GM12878 (cell line): ENCODE measurements around the gene SP100. TPM values are rescaled to one million over a fixed set of nuclear protein-coding genes. Genes with fewer than 3 reads are reported as not detected.

ENCODE experiments used
- ATAC-seq: fragments of 200-7000 bp; cut with Tn5 transposase; 3 replicates; pipeline ENCODE4 v1.9.1; 2020; ENCODE audit warnings: mild to moderate bottlenecking, moderate library complexity
- BruUV-seq: library from RNA; stranded (reverse); fragments of 400-500 nt; replicated peaks from 2 replicates; lab custom pipeline; 2021; lab: Mats Ljungman, UMichigan
- CTCF ChIA-PET: fragments of 300-600 bp; sonication (Branson Sonifier 250); formaldehyde crosslinking; extraction: SDS; loops from one replicate; lab custom pipeline; 2021; ENCODE audit warnings: inconsistent platforms; lab: Yijun Ruan, JAX
- POLR2A ChIA-PET: fragments of 350-600 bp; formaldehyde crosslinking; extraction: SDS; loops from one replicate; lab custom pipeline; 2021; ENCODE audit warnings: inconsistent platforms; lab: Charles Lee
- RAD21 ChIA-PET: fragments of 300-600 bp; sonication (Branson Sonifier 250); formaldehyde crosslinking; loops from one replicate; lab custom pipeline; 2023; ENCODE audit warnings: antibody characterized with exemption; ENCODE audit not compliant: unreplicated experiment; lab: Charles Lee
- SMC1A ChIA-PET: fragments of 300-600 bp; sonication (Branson Sonifier 250); formaldehyde crosslinking; loops from one replicate; lab custom pipeline; 2023; ENCODE audit not compliant: unreplicated experiment, uncharacterized antibody; lab: Charles Lee
- DNase-seq: peaks from one replicate; pipeline ENCODE4 v3.0.0-alpha.2; 2011; ENCODE audit warnings: low read depth, low spot score
- FAIRE-seq: peaks from 3 replicates; lab custom pipeline; 2011; peaks lifted over from hg19 to GRCh38; lab: Jason Lieb, UNC
- H2AFZ ChIP-seq: 2 replicates; pipeline ENCODE4 v1.6.0; 2011; ENCODE audit warnings: low read depth, low read length, control low read depth; ENCODE audit not compliant: control insufficient read depth
- H3K27ac ChIP-seq: 2 replicates; pipeline ENCODE4 v1.5.1; 2011; ENCODE audit warnings: control low read depth; ENCODE audit not compliant: control insufficient read depth, insufficient read depth
- H3K27me3 ChIP-seq, 2 experiments: replicated peaks in 1 of 2; 2 replicates each; pipeline versions ENCODE4 v1.6.0 to v1.6.1; 2011; ENCODE audit warnings: low read length in 1 of 2; ENCODE audit not compliant: control insufficient read depth in 2 of 2, insufficient read depth in 2 of 2
- H3K36me3 ChIP-seq, 2 experiments: 2 replicates each; pipeline ENCODE4 v1.5.1; 2011; ENCODE audit warnings: low read length in 1 of 2; ENCODE audit not compliant: control insufficient read depth in 2 of 2, insufficient read depth in 2 of 2
- H3K4me1 ChIP-seq: 2 replicates; pipeline ENCODE4 v1.6.1; 2011; ENCODE audit warnings: mild to moderate bottlenecking, low read length, moderate library complexity, mixed read lengths; ENCODE audit not compliant: control insufficient read depth, insufficient read depth
- H3K4me2 ChIP-seq: 2 replicates; pipeline ENCODE4 v1.6.0; 2011; ENCODE audit warnings: control low read depth; ENCODE audit not compliant: control insufficient read depth, insufficient read depth
- H3K4me3 ChIP-seq: fragments of 200-600 bp; sonication (generic); 2 replicates; pipeline ENCODE4 v1.5.1; 2016
- H3K79me2 ChIP-seq: 2 replicates; pipeline ENCODE4 v1.6.0; 2011; ENCODE audit warnings: low read length; ENCODE audit not compliant: control insufficient read depth, insufficient read depth
- H3K9ac ChIP-seq: 2 replicates; pipeline ENCODE4 v1.8.0; 2011; ENCODE audit warnings: low read length, control low read depth, mixed read lengths; ENCODE audit not compliant: control insufficient read depth, insufficient read depth
- H3K9me3 ChIP-seq: replicated peaks from 3 replicates; pipeline ENCODE4 v1.5.1; 2011; ENCODE audit warnings: mild to moderate bottlenecking, low read length; ENCODE audit not compliant: control insufficient read depth, insufficient read depth
- H4K20me1 ChIP-seq: 2 replicates; pipeline ENCODE4 v1.6.0; 2011; ENCODE audit not compliant: control insufficient read depth, insufficient read depth
- GATAD2B ChIP-seq: fragments of 450-650 bp; conservative IDR thresholded peaks from 2 replicates; pipeline ENCODE4 v1.6.1; 2017; ENCODE audit warnings: low read depth, mild to moderate bottlenecking, moderate library complexity
- SIN3A ChIP-seq: IDR thresholded peaks from 2 replicates; pipeline ENCODE4 v1.6.1; 2012; ENCODE audit warnings: low read depth, low read length, improper control_type of control experiment
- SREBF1 ChIP-seq: IDR thresholded peaks from 2 replicates; pipeline ENCODE4 v1.6.1; 2012; ENCODE audit warnings: mild to moderate bottlenecking, low read length
- WGBS: methylation state at CpG from one replicate; pipeline ENCODE4 v1.1.6; 2016; ENCODE audit warnings: low lambda C conversion rate; ENCODE audit not compliant: insufficient replicate concordance, insufficient coverage; ENCODE audit errors: missing lambda C conversion rate; 5-methylcytosine and 5-hydroxymethylcytosine counted together
- in situ Hi-C: fragments of 300-500 bp; cut with MboI; formaldehyde crosslinking; loops from 9 replicates; pipeline ENCODE4 v1.14.3; 2018; ENCODE audit warnings: mixed read lengths
- intact Hi-C: fragments of 100-400 bp; cut with micrococcal nuclease; formaldehyde crosslinking; loops from one replicate; pipeline ENCODE4 v1.14.2; 2022; ENCODE audit not compliant: unreplicated experiment
- polyA plus RNA-seq, 11 experiments: library from polyadenylated mRNA; depleted of rRNA in 4 of 11; unstranded in 6 of 11; stranded (reverse) in 5 of 11; fragments of >200 nt; fragmentation: Nextera tagmentation in 4 of 11; fragmentation: Illumina TruSeq in 1 of 11; extraction: Ambion mirVana in 4 of 11; extraction: Trizol in 1 of 11; gene quantifications; 1 replicate in 1 of 11; 2 replicates in 10 of 11; pipeline versions ENCODE4 v1.2.1 to v1.2.3, GENCODE V29; 2011 to 2016; ENCODE audit warnings: inconsistent platforms in 2 of 11, missing spikeins in 2 of 11, low read depth in 1 of 11
- total RNA-seq, 4 experiments: library from RNA; depleted of rRNA in 3 of 4; stranded (reverse); fragments of >200 nt in 3 of 4; fragmentation: Illumina TruSeq in 1 of 4; extraction: Trizol in 1 of 4; gene quantifications; 2 replicates each; pipeline versions ENCODE4 v1.2.1 to v1.2.3, GENCODE V29; 2013 to 2021
- TF ChIP-seq, protein P1 (sequence below): fragments of 450-650 bp; IDR thresholded peaks from 2 replicates; pipeline ENCODE4 v1.6.1; 2018; ENCODE audit warnings: mild to moderate bottlenecking, low read depth, moderate library complexity; ENCODE audit not compliant: partially characterized antibody

The SP100 gene
- total and polyA plus RNA-seq, 10 of the 15 experiments (the other 5 are each of a cell fraction or from before 2014, with no cell fraction given) = 109 to 239 (median 180) TPM

GRCh38 chr2:230412371-230412711 lies 3.7 kb upstream of the SP100 start:
- RAD21 ChIA-PET = interaction anchor here (0.9 to 2.0 kb wide), 4 partner anchors 10 to 210 kb away, joined by 3 to 6 read pairs (median 3); partner anchors contain the start of gene SP140L
- Histone ChIP-seq H3K79me2 (peaks cover 26% of the 10 kb centered on the region), H3K27me3 (no peaks in the 10 kb centered on the region), H3K4me3 (peak overlapping the region; percentile 77), H3K36me3 (no peaks in the 10 kb centered on the region), H4K20me1 (no peaks in the 10 kb centered on the region), H3K9me3 (no peaks in the 10 kb centered on the region), H3K9ac (peak overlapping the region; percentile 86), H3K27ac (peak overlapping the region; percentile 79), H2AFZ (peak overlapping the region; percentile 91), H3K4me1 (peaks cover 35% of the 10 kb centered on the region), H3K4me2 (peak overlapping the region; percentile 99)
- FAIRE-seq (no peak), DNase-seq (no peak), ATAC-seq (peak; percentile 1; the same call in 2 of the 3 replicates)
- TF ChIP-seq SIN3A (no peak), GATAD2B (0 out of 2 replicates have a peak, but pooled peaks have one; percentile 4), SREBF1 (no peak)
- TF ChIP-seq, protein P1, sequence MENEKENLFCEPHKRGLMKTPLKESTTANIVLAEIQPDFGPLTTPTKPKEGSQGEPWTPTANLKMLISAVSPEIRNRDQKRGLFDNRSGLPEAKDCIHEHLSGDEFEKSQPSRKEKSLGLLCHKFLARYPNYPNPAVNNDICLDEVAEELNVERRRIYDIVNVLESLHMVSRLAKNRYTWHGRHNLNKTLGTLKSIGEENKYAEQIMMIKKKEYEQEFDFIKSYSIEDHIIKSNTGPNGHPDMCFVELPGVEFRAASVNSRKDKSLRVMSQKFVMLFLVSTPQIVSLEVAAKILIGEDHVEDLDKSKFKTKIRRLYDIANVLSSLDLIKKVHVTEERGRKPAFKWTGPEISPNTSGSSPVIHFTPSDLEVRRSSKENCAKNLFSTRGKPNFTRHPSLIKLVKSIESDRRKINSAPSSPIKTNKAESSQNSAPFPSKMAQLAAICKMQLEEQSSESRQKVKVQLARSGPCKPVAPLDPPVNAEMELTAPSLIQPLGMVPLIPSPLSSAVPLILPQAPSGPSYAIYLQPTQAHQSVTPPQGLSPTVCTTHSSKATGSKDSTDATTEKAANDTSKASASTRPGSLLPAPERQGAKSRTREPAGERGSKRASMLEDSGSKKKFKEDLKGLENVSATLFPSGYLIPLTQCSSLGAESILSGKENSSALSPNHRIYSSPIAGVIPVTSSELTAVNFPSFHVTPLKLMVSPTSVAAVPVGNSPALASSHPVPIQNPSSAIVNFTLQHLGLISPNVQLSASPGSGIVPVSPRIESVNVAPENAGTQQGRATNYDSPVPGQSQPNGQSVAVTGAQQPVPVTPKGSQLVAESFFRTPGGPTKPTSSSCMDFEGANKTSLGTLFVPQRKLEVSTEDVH = no peak
- POLR2A ChIA-PET = no interaction called here
- SMC1A ChIA-PET = interaction anchor here (1.0 to 2.6 kb wide), 9 partner anchors 8 to 203 kb away, joined by 3 to 8 read pairs (median 4); no protein-coding TSS in a partner anchor
- no TSS peak for BruUV-seq
- intact Hi-C loops = loop anchor here (10.0 kb wide), 1 partner anchor 302 kb away; the partner anchor contains the start of gene CAB39
- 96% methylated on average over 3 of the region's 3 CpGs for WGBS
- in situ Hi-C loops = no loop called here
- CTCF ChIA-PET = interaction anchor here (1.0 to 1.2 kb wide), 3 partner anchors 83 to 210 kb away, joined by 3 to 4 read pairs (median 3); partner anchors contain the start of gene SP140L
